ENCODE measurements around the gene VIPR1.

VIPR1 gene

GRCh38 chr3:42511201-42511600, 8.8 kb downstream of the VIPR1 start:
- no peak for DNase-seq
- no peak overlapping the region for H3K27ac Mint-ChIP-seq
- ATAC-seq (replicated peaks) = no peak
- H3K4me3 Mint-ChIP-seq = no peak overlapping the region
- H3K4me1 Mint-ChIP-seq = peaks cover 3 to 24% of the 10 kb centered on the region in 2 donors
- peaks cover 18% of the 10 kb centered on the region in 2 donors for H3K27me3 Mint-ChIP-seq
- H3K36me3 Mint-ChIP-seq = no peaks in the 10 kb centered on the region
- no peaks in the 10 kb centered on the region for H3K9me3 Mint-ChIP-seq

DNA sequence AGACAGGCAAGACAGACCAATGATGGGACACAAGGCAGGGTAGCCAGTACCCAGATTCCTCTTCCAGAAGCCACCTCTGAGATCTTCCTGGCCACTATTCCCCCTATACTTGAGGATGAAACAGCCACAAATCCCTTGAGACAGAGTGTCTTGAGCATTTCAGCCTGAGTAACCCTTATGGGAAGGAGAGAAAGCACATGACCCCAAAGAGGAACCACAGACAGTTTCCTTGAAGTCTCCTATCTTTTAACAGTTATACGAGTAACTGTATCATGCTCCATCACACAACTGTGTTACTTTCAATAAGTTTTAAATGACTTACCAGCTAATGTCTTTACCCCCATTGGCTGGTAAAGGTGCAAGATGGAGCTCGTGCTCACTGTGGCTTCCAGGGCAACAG, 9.3 kb downstream of the VIPR1 start:
- Mint-ChIP-seq H3K4me1 (peaks cover 3 to 24% of the 10 kb centered on the region in 2 donors), H3K4me3 (no peak overlapping the region), H3K36me3 (no peaks in the 10 kb centered on the region), H3K9me3 (no peaks in the 10 kb centered on the region), H3K27me3 (peaks cover 18% of the 10 kb centered on the region in 2 donors), H3K27ac (no peak overlapping the region)
- ATAC-seq (replicated peaks) (peak; percentile 36 to 45), DNase-seq (no peak)

- Mint-ChIP-seq H3K4me1 (peaks cover 3 to 14% of the 10 kb centered on the region in 2 donors), H3K4me3 (no peak overlapping the region), H3K27ac (no peak overlapping the region), H3K36me3 (no peaks in the 10 kb centered on the region), H3K27me3 (peaks cover 15 to 18% of the 10 kb centered on the region in 2 donors), H3K9me3 (no peaks in the 10 kb centered on the region)
- ATAC-seq (replicated peaks) = no peak
- DNase-seq = no peak
Observed at GRCh38 chr3:42513121-42513520, 10.7 kb downstream of the VIPR1 start.

GRCh38 chr3:42513521-42513920, 11.1 kb downstream of the VIPR1 start:
- no peak overlapping the region for H3K27ac Mint-ChIP-seq

GRCh38 chr3:42514876-42515275, 12.4 kb downstream of the VIPR1 start:
- no peak overlapping the region for H3K27ac Mint-ChIP-seq
- H3K36me3 Mint-ChIP-seq = no peaks in the 10 kb centered on the region
- DNase-seq (no peak), ATAC-seq (replicated peaks) (no peak)
- H3K27me3 Mint-ChIP-seq = peaks cover 4% of the 10 kb centered on the region in 2 donors
- H3K9me3 Mint-ChIP-seq = no peaks in the 10 kb centered on the region
- H3K4me1 Mint-ChIP-seq = peaks cover 3 to 18% of the 10 kb centered on the region in 2 donors
- H3K4me3 Mint-ChIP-seq = no peak overlapping the region

More at GRCh38 chr3:42513521-42513920, 11.1 kb downstream of the VIPR1 start:
- ATAC-seq (replicated peaks) = no peak
- Mint-ChIP-seq H3K9me3 (no peaks in the 10 kb centered on the region), H3K36me3 (no peaks in the 10 kb centered on the region), H3K4me3 (no peak overlapping the region), H3K27me3 (peaks cover 14 to 16% of the 10 kb centered on the region in 2 donors), H3K4me1 (peaks cover 3 to 14% of the 10 kb centered on the region in 2 donors)
- DNase-seq = no peak

GRCh38 chr3:42515391-42515916, 13.0 kb downstream of the VIPR1 start:
- ATAC-seq (replicated peaks) (no peak), DNase-seq (no peak)
- H3K27ac Mint-ChIP-seq = no peak overlapping the region
- H3K27me3 Mint-ChIP-seq = no peaks in the 10 kb centered on the region
- peaks cover 3 to 19% of the 10 kb centered on the region in 2 donors for H3K4me1 Mint-ChIP-seq
- H3K4me3 Mint-ChIP-seq = no peak overlapping the region
- H3K36me3 Mint-ChIP-seq = no peaks in the 10 kb centered on the region
- no peaks in the 10 kb centered on the region for H3K9me3 Mint-ChIP-seq

- Mint-ChIP-seq H3K27ac (peak overlapping the region; percentile 71), H3K27me3 (no peaks in the 10 kb centered on the region), H3K4me1 (peaks cover 3 to 19% of the 10 kb centered on the region in 2 donors), H3K9me3 (no peaks in the 10 kb centered on the region), H3K4me3 (no peak overlapping the region), H3K36me3 (no peaks in the 10 kb centered on the region)
- DNase-seq = no peak
- ATAC-seq (replicated peaks) = no peak
Observed at GRCh38 chr3:42515976-42516375, 13.5 kb downstream of the VIPR1 start.

GRCh38 chr3:42516443-42516842, 14.0 kb downstream of the VIPR1 start:
- H3K9me3 Mint-ChIP-seq = no peaks in the 10 kb centered on the region
- peak overlapping the region; percentile 71 for H3K27ac Mint-ChIP-seq
- DNase-seq = no peak
- no peak for ATAC-seq (replicated peaks)
- H3K27me3 Mint-ChIP-seq = no peaks in the 10 kb centered on the region
- H3K4me3 Mint-ChIP-seq = no peak overlapping the region
- H3K4me1 Mint-ChIP-seq = peaks cover 3 to 15% of the 10 kb centered on the region in 2 donors
- no peaks in the 10 kb centered on the region for H3K36me3 Mint-ChIP-seq

- no peaks in the 10 kb centered on the region for H3K27me3 Mint-ChIP-seq
- H3K27ac Mint-ChIP-seq = no peak overlapping the region
- no peaks in the 10 kb centered on the region for H3K9me3 Mint-ChIP-seq
- H3K4me1 Mint-ChIP-seq = peaks cover under 1 to 8% of the 10 kb centered on the region in 2 donors
- no peak for DNase-seq
- H3K4me3 Mint-ChIP-seq = no peak overlapping the region
- no peak for ATAC-seq (replicated peaks)
- no peaks in the 10 kb centered on the region for H3K36me3 Mint-ChIP-seq
Observed at GRCh38 chr3:42517117-42517516, 14.7 kb downstream of the VIPR1 start.

DNA sequence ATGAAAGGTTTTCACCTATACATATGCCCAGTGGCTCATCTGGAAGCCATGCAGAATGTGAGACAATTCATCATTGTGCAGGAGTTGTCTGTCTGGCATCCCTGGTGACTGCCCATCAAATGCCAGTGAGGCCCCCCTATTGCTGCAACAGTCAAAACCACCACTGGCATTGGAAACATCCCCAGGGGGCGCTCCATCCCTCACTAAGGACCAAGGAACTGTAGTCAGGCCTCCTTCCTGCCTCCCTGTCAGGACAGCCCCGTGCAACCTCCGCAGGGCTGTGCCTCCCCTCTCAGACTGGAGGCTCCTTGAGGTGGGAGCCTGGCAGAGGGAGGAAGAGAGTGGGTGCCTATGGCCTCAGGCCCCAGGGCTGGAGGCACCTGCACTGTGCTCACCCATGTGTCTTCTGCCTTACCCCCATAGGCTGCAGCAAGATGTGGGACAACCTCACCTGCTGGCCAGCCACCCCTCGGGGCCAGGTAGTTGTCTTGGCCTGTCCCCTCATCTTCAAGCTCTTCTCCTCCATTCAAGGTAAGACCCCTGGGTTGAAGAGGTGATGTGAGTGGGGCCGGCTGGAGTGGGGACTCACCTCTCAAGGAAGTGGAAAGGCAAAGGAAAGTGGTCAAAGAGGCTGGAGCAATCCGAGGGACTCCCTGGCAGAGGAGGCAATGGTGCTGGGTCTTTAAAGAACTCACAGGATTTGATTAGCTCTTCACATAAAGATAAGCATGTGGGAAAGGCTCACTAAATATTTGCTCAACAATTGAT, 16.5 kb downstream of the VIPR1 start:
- ATAC-seq (replicated peaks) = no peak
- no peaks in the 10 kb centered on the region for H3K27me3 Mint-ChIP-seq
- no peak for DNase-seq
- no peak overlapping the region for H3K4me3 Mint-ChIP-seq
- no peaks in the 10 kb centered on the region for H3K9me3 Mint-ChIP-seq
- H3K4me1 Mint-ChIP-seq = peaks cover 0 to 6% of the 10 kb centered on the region in 2 donors
- no peaks in the 10 kb centered on the region for H3K36me3 Mint-ChIP-seq
- H3K27ac Mint-ChIP-seq = no peak overlapping the region

GRCh38 chr3:42519568-42519962, 17.1 kb downstream of the VIPR1 start:
- no peaks in the 10 kb centered on the region for H3K27me3 Mint-ChIP-seq
- no peak overlapping the region for H3K27ac Mint-ChIP-seq
- DNase-seq = no peak
- no peaks in the 10 kb centered on the region for H3K36me3 Mint-ChIP-seq
- peaks cover 0 to 6% of the 10 kb centered on the region in 2 donors for H3K4me1 Mint-ChIP-seq
- no peaks in the 10 kb centered on the region for H3K9me3 Mint-ChIP-seq
- ATAC-seq (replicated peaks) = peak; percentile 82 to 91
- H3K4me3 Mint-ChIP-seq = no peak overlapping the region

- Mint-ChIP-seq H3K36me3 (no peaks in the 10 kb centered on the region), H3K4me1 (peaks cover 0 to 6% of the 10 kb centered on the region in 2 donors), H3K4me3 (no peak overlapping the region), H3K9me3 (no peaks in the 10 kb centered on the region), H3K27me3 (no peaks in the 10 kb centered on the region), H3K27ac (no peak overlapping the region)
- ATAC-seq (replicated peaks) = no peak
- no peak for DNase-seq
Observed at GRCh38 chr3:42520336-42520735, 17.9 kb downstream of the VIPR1 start.

DNA sequence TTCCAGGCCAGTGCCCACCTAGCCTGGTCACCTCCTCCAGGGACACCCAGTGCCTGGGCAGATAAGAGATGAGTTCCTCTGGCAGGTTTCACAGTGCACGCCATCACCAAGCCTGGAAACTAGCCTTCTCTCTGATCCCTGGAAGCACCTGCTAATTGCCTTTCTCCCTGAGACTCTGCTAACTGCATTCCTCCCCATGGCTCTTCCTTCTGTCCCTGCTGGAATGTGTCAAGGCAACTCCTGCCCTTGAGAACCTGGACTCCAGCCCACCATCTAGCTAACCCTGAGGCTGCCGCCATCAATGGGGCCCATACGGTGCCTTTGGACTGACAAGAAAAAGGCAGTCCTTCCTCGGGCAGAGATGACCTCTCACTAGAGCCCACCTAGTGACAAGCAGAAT, 18.5 kb downstream of the VIPR1 start:
- ATAC-seq (replicated peaks) (no peak), DNase-seq (no peak)
- Mint-ChIP-seq H3K4me3 (no peak overlapping the region), H3K9me3 (no peaks in the 10 kb centered on the region), H3K27me3 (no peaks in the 10 kb centered on the region), H3K36me3 (no peaks in the 10 kb centered on the region), H3K27ac (no peak overlapping the region), H3K4me1 (peaks cover 0 to 6% of the 10 kb centered on the region in 2 donors)

DNA sequence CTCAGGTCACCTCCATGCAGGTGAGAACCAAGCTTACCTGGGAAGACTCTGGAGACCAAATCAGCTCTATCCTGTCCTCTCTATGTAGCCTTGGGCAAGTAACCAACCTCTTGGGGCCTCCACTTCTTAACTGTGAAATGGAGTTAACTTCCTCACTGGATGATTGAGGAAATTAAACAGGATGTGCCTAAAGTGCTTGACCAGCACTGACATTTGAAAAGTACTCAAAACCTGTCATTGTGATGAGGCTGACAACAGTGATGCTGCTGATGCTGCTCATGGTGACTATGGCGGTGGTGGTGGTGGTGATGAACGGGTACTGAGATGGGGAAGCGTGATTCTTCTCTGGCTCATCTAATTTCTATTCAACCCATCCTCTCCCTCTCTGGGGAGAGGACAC, 22.3 kb downstream of the VIPR1 start:
- peaks cover 2 to 21% of the 10 kb centered on the region in 2 donors for H3K4me1 Mint-ChIP-seq
- no peak overlapping the region for H3K27ac Mint-ChIP-seq
- no peak for ATAC-seq (replicated peaks)
- no peak for DNase-seq
- H3K9me3 Mint-ChIP-seq = no peaks in the 10 kb centered on the region
- no peaks in the 10 kb centered on the region for H3K27me3 Mint-ChIP-seq
- no peak overlapping the region for H3K4me3 Mint-ChIP-seq
- no peaks in the 10 kb centered on the region for H3K36me3 Mint-ChIP-seq

GRCh38 chr3:42525212-42525611, 22.8 kb downstream of the VIPR1 start:
- H3K9me3 Mint-ChIP-seq = no peaks in the 10 kb centered on the region
- no peak overlapping the region for H3K4me3 Mint-ChIP-seq
- peaks cover 5 to 22% of the 10 kb centered on the region in 2 donors for H3K4me1 Mint-ChIP-seq

More at GRCh38 chr3:42525212-42525611, 22.8 kb downstream of the VIPR1 start:
- DNase-seq (no peak), ATAC-seq (replicated peaks) (no peak)
- no peaks in the 10 kb centered on the region for H3K27me3 Mint-ChIP-seq
- H3K27ac Mint-ChIP-seq = no peak overlapping the region
- H3K36me3 Mint-ChIP-seq = no peaks in the 10 kb centered on the region

All from stimulated activated naive B cell treated with anti-CD40 and anti-IgM and Interleukin-4, amounts not matched to agents 10 μg/mL and 1 μg/mL and 100 μg/mL, for 72 hours (primary cell).